GM18519 (cell line): Measurements from ENCODE around the gene MAP3K4.
A peak's percentile ranks its signal among the peaks of the same experiment; 100 is the strongest.
"Not testable (repeated sequence)": the region's sequence is repeated elsewhere in the genome, so short reads cannot be mapped to it uniquely, and the experiment has no call there.

ENCODE experiments used
- ATAC-seq: cut with Tn5 transposase; IDR thresholded peaks from one replicate; pipeline ENCODE4 v1.9.1; 2021; ENCODE audit warnings: mild to moderate bottlenecking, moderate library complexity; ENCODE audit not compliant: unreplicated experiment, low FRiP score

MAP3K4 gene

GRCh38 chr6:161109366-161109765 is 117.8 kb downstream of the MAP3K4 start:
- no peak for ATAC-seq

- ATAC-seq: no peak
These were observed 118.6 kb downstream of the MAP3K4 start for GRCh38 chr6:161110028-161110779.

GRCh38 chr6:161111261-161111660 is 119.7 kb downstream of the MAP3K4 start:
- no peak for ATAC-seq

DNA sequence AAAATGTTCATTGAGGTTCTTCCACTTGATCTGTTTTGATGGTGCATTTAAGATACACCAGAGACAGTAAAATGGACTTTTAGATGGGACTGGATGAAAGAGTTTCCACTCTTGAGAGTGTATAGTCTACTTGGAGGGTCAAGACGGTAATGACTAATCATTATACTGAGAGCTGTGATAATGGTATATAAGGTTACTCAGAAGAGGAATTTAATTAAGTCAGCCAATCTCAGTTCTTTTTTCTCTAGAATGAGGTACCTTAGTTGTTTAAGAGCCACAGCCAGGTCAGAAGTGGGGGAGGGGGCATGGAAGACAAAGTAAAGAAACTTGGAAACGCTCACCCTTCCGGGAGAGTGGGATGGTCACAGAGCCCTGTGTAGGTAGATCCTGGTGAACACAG is 123.9 kb downstream of the MAP3K4 start:
- ATAC-seq: peak; percentile 55

- no peak for ATAC-seq
These were observed 125.0 kb downstream of the MAP3K4 start for GRCh38 chr6:161116554-161116953.

- ATAC-seq: no peak
These were observed 125.7 kb downstream of the MAP3K4 start for GRCh38 chr6:161117308-161117707.

GRCh38 chr6:161117942-161118341 is 126.4 kb downstream of the MAP3K4 start:
- ATAC-seq: no peak

- not testable (repeated sequence) for ATAC-seq
These were observed 131.8 kb downstream of the MAP3K4 start for GRCh38 chr6:161123319-161123718.

- no peak for ATAC-seq
These were observed 134.0 kb downstream of the MAP3K4 start for GRCh38 chr6:161125591-161125990.

DNA sequence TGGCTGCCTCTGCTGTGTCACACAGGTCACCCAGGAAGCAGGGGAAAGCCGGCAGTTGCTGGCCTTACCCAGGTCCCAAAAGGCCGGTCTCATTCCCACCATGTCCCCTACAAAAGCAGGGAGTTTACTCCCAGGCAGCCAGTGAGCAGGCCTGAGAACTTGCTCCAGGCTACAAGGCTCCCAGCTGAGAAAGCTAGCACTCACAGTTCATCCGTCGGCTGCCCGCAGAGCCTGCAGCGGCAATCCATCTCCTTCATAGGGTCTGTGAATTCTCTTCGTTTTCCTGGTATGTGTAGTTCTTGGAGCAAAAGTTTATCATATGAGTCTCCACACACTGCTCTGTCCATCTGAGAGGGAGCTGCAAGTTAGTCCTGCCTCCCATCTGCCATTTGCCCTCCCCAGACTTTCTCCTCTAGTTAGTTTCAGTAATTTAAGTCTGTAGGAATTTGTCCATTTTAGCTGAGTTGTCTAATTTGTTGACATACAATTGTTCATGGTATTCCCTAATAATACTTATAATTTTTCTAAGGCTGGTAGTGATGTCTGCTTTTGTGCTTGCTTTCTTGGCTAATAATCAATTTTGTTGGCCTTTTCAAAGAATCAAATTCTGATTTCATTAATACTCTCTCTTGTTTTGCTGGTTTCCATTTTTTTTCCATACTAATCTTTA is 135.6 kb downstream of the MAP3K4 start:
- no peak for ATAC-seq

GRCh38 chr6:161128230-161128629 is 136.7 kb downstream of the MAP3K4 start:
- ATAC-seq: no peak

GRCh38 chr6:161128680-161129196 is 137.2 kb downstream of the MAP3K4 start:
- no peak for ATAC-seq

DNA sequence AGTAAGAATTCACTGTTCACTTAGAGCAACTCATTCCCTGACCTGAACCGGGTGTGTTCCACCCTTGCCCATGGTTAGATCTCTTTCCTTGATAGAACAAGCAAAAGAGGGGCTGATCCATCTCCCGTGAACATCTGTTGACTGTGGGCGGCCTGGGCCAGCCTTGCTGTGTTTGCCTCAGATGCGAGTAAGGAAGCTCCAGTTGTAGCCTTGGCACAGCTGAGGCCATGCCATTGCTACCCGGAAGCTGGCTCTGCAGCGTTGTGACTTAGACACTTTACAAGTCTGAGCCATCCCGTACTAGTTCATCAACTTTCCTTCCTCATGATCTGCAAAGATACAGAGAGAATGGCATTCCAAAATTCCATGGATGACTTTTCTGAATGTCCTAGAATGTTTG is 139.0 kb downstream of the MAP3K4 start:
- no peak for ATAC-seq

GRCh38 chr6:161130967-161131766 is 139.6 kb downstream of the MAP3K4 start:
- no peak for ATAC-seq

- ATAC-seq: no peak
These were observed 140.8 kb downstream of the MAP3K4 start for GRCh38 chr6:161132384-161132783.

DNA sequence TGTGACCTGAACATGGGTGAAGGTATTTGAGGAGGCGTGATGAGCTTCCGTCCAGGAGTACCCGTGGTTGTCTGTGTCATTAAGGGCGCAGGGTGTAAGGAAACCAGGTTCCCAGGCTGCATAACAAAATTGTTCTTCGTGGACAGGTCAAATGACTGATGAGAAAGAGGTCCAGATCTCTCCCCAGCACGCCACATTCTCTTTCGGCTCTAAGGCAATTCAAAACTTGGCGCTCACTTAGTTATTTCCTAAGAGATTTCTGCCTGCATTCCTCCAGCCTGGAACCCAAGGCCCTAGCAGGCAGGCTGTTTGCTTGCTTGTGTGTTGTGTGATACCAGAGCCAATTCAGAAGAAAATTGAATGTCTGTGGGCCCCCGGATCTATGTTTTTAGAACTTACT is 142.4 kb downstream of the MAP3K4 start:
- ATAC-seq: no peak

DNA sequence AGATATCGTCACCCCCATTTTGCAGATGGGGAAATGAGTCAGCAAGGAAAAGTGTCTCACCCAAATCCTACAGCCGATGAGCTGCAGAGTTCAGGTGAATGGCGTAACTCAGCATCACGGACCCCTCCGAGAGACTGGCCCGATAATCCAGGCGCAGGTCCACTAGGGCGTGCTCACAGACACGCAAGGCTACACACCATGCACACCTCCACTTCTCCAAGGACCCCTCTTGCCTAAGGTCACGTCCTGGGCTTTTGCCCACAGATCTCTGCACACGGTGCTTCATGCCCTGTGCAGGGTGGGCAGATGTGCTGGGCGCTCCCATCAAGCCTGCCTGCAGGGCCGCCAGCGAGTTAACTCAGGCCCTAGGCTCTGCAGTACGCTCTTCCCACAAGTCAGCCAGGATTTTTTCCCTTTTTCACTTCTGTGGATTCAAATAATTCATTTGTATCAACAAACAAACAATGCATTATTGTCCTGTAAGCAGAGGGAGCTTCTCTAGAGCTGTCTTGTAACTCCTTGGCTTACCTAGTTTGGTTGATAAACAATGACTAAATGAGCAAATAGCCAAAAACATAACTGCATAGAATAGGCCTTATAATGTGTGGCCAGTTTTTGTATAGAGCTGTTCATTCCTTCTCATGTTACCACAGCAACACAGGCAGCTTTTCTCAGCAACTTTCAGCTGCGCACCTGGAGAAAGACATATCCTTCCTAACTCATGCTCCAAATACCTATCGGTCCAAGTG is 143.2 kb downstream of the MAP3K4 start:
- no peak for ATAC-seq

DNA sequence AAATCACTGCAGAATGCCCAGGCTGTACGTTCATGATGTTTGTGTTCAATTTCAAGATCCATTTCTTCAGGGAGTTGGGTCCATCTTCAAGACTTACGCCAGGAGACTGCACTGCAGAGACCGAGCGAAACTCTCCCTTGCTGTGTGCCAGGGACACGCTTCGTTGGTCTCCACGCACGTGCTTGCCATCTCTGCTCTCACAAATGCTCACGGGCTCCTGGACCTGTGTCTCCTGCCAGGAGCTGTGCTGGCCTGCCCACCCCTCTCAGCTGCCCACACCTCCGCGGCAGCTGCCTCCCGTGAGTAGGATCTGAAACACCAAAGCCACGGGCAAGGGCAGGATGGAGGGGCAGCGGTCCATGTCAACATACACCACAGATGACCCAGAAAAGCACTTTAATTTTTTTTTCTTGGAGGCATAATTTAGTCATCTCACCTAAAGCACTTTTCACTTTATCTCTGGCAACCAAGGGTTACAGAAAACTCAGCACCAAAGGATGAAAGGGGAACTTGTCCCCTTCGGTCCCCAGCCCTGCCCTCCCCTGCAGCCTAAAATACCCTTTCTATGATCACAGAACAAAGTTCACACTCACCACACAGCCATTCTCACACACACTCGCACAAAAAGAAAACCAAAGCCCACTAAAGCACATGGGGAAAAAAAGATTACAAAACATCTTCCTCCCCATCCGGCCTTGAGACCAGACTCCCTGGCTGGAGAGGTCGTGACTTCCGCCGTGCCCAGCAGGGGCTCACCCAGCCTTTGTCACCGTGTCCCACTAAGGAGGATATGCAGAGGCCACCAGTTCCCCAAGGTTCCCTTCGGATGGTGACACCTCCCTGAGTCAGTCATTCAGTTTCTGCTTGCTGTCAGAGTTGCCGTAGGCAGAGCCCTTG is 144.4 kb downstream of the MAP3K4 start:
- ATAC-seq: no peak

DNA sequence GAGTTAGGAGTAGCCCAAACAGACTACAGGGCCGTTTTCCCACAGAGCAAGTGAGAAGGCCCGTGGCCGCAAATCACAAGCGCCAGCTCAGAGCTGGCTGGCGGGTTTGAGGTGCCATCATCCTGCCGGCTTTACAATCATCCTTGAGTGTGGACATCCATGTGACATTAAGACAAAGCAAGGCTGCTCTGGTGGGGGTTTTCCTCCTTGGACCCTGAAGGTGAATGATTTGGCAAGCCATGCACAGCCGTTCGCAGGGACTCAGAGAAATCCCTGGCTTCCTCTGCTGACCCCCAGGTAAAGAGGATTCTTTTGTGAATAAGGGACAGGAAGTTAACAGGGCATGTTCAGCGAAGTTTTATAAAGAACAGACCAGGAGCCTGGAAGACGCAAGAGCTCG is 145.1 kb downstream of the MAP3K4 start:
- no peak for ATAC-seq
